Measurements from ENCODE around the gene NFAT5. TPM values are rescaled to one million over a fixed set of nuclear protein-coding genes. Genes with fewer than 3 reads are reported as not detected.

Gene NFAT5
- polyA plus RNA-seq, 1 donor: 26.8 TPM

- peak; percentile 53 to 84 for DNase-seq
- Histone ChIP-seq H3K27me3 (ENCODE audit: control insufficient read depth, insufficient read depth, low read length) (no peaks in the 10 kb centered on the region), H3K27ac (ENCODE audit: low read length) (peak overlapping the region; percentile 81), H3K4me3 (ENCODE audit: low read length) (no peak overlapping the region), H3K36me3 (ENCODE audit: control insufficient read depth, insufficient read depth, low read length) (peaks cover 9% of the 10 kb centered on the region), H3K9me3 (ENCODE audit: control insufficient read depth, low read depth, low read length) (no peaks in the 10 kb centered on the region), H3K4me1 (ENCODE audit: control insufficient read depth, insufficient read depth, low read length) (peaks cover 10% of the 10 kb centered on the region)
- no CpG with 5 or more reads among the region's 1 CpG for WGBS (ENCODE audit: insufficient coverage, low lambda C conversion rate)
These were observed 47.8 kb downstream of the NFAT5 start for GRCh38 chr16:69613378-69614154.

- Histone ChIP-seq H3K4me1 (ENCODE audit: control insufficient read depth, insufficient read depth, low read length) (peaks cover 10% of the 10 kb centered on the region), H3K27me3 (ENCODE audit: control insufficient read depth, insufficient read depth, low read length) (no peaks in the 10 kb centered on the region)
These were observed 49.8 kb downstream of the NFAT5 start for GRCh38 chr16:69615528-69615927.

GRCh38 chr16:69616082-69616481, 50.3 kb downstream of the NFAT5 start:
- Histone ChIP-seq H3K9me3 (ENCODE audit: control insufficient read depth, low read depth, low read length) (no peaks in the 10 kb centered on the region), H3K27me3 (ENCODE audit: control insufficient read depth, insufficient read depth, low read length) (no peaks in the 10 kb centered on the region), H3K27ac (ENCODE audit: low read length) (no peak overlapping the region), H3K36me3 (ENCODE audit: control insufficient read depth, insufficient read depth, low read length) (peaks cover 9% of the 10 kb centered on the region), H3K4me1 (ENCODE audit: control insufficient read depth, insufficient read depth, low read length) (peaks cover 10% of the 10 kb centered on the region), H3K4me3 (ENCODE audit: low read length) (no peak overlapping the region)
- no peak for DNase-seq
- no CpG with 5 or more reads among the region's 4 CpGs for WGBS (ENCODE audit: insufficient coverage, low lambda C conversion rate)

More at GRCh38 chr16:69615528-69615927, 49.8 kb downstream of the NFAT5 start:
- H3K27ac ChIP-seq (ENCODE audit: low read length): no peak overlapping the region
- no peak for DNase-seq
- WGBS (ENCODE audit: insufficient coverage, low lambda C conversion rate): 100% methylated on average over 2 of the region's 2 CpGs
- H3K9me3 ChIP-seq (ENCODE audit: control insufficient read depth, low read depth, low read length): no peaks in the 10 kb centered on the region
- peaks cover 9% of the 10 kb centered on the region for H3K36me3 ChIP-seq (ENCODE audit: control insufficient read depth, insufficient read depth, low read length)
- H3K4me3 ChIP-seq (ENCODE audit: low read length): no peak overlapping the region

GRCh38 chr16:69618307-69618706, 52.5 kb downstream of the NFAT5 start:
- no peaks in the 10 kb centered on the region for H3K4me1 ChIP-seq (ENCODE audit: control insufficient read depth, insufficient read depth, low read length)
- no peak overlapping the region for H3K4me3 ChIP-seq (ENCODE audit: low read length)
- WGBS (ENCODE audit: insufficient coverage, low lambda C conversion rate): no CpG with 5 or more reads among the region's 1 CpG

GRCh38 chr16:69618721-69619120, 53.0 kb downstream of the NFAT5 start:
- H3K4me3 ChIP-seq (ENCODE audit: low read length): no peak overlapping the region
- no peak for DNase-seq
- no peaks in the 10 kb centered on the region for H3K4me1 ChIP-seq (ENCODE audit: control insufficient read depth, insufficient read depth, low read length)
- no peaks in the 10 kb centered on the region for H3K27me3 ChIP-seq (ENCODE audit: control insufficient read depth, insufficient read depth, low read length)
- no peaks in the 10 kb centered on the region for H3K9me3 ChIP-seq (ENCODE audit: control insufficient read depth, low read depth, low read length)
- H3K27ac ChIP-seq (ENCODE audit: low read length): no peak overlapping the region
- peaks cover 9% of the 10 kb centered on the region for H3K36me3 ChIP-seq (ENCODE audit: control insufficient read depth, insufficient read depth, low read length)
- 42% methylated on average over 3 of the region's 3 CpGs for WGBS (ENCODE audit: insufficient coverage, low lambda C conversion rate)

More at GRCh38 chr16:69618307-69618706, 52.5 kb downstream of the NFAT5 start:
- Histone ChIP-seq H3K27ac (ENCODE audit: low read length) (no peak overlapping the region), H3K27me3 (ENCODE audit: control insufficient read depth, insufficient read depth, low read length) (no peaks in the 10 kb centered on the region), H3K36me3 (ENCODE audit: control insufficient read depth, insufficient read depth, low read length) (peaks cover 9% of the 10 kb centered on the region), H3K9me3 (ENCODE audit: control insufficient read depth, low read depth, low read length) (no peaks in the 10 kb centered on the region)
- no peak for DNase-seq

- H3K4me1 ChIP-seq (ENCODE audit: control insufficient read depth, insufficient read depth, low read length): no peaks in the 10 kb centered on the region
- H3K4me3 ChIP-seq (ENCODE audit: low read length): no peak overlapping the region
- no peak for DNase-seq
- H3K27me3 ChIP-seq (ENCODE audit: control insufficient read depth, insufficient read depth, low read length): no peaks in the 10 kb centered on the region
- peaks cover 9% of the 10 kb centered on the region for H3K36me3 ChIP-seq (ENCODE audit: control insufficient read depth, insufficient read depth, low read length)
- H3K9me3 ChIP-seq (ENCODE audit: control insufficient read depth, low read depth, low read length): no peaks in the 10 kb centered on the region
- H3K27ac ChIP-seq (ENCODE audit: low read length): no peak overlapping the region
These were observed 53.7 kb downstream of the NFAT5 start for GRCh38 chr16:69619514-69619913.

- peaks cover 9% of the 10 kb centered on the region for H3K36me3 ChIP-seq (ENCODE audit: control insufficient read depth, insufficient read depth, low read length)
- H3K27ac ChIP-seq (ENCODE audit: low read length): no peak overlapping the region
- no peaks in the 10 kb centered on the region for H3K9me3 ChIP-seq (ENCODE audit: control insufficient read depth, low read depth, low read length)
- DNase-seq: no peak
- no peak overlapping the region for H3K4me3 ChIP-seq (ENCODE audit: low read length)
- 100% methylated on average over 1 of the region's 1 CpG for WGBS (ENCODE audit: insufficient coverage, low lambda C conversion rate)
- no peaks in the 10 kb centered on the region for H3K4me1 ChIP-seq (ENCODE audit: control insufficient read depth, insufficient read depth, low read length)
- H3K27me3 ChIP-seq (ENCODE audit: control insufficient read depth, insufficient read depth, low read length): no peaks in the 10 kb centered on the region
These were observed 54.8 kb downstream of the NFAT5 start for GRCh38 chr16:69620573-69620972.

- 100% methylated on average over 1 of the region's 1 CpG for WGBS (ENCODE audit: insufficient coverage, low lambda C conversion rate)
- H3K4me1 ChIP-seq (ENCODE audit: control insufficient read depth, insufficient read depth, low read length): no peaks in the 10 kb centered on the region
- H3K9me3 ChIP-seq (ENCODE audit: control insufficient read depth, low read depth, low read length): no peaks in the 10 kb centered on the region
- no peak overlapping the region for H3K27ac ChIP-seq (ENCODE audit: low read length)
- no peak overlapping the region for H3K4me3 ChIP-seq (ENCODE audit: low read length)
- H3K36me3 ChIP-seq (ENCODE audit: control insufficient read depth, insufficient read depth, low read length): peaks cover 6% of the 10 kb centered on the region
- H3K27me3 ChIP-seq (ENCODE audit: control insufficient read depth, insufficient read depth, low read length): no peaks in the 10 kb centered on the region
- DNase-seq: no peak
These were observed 55.5 kb downstream of the NFAT5 start for GRCh38 chr16:69621225-69621624.

- Histone ChIP-seq H3K27ac (ENCODE audit: low read length) (no peak overlapping the region), H3K27me3 (ENCODE audit: control insufficient read depth, insufficient read depth, low read length) (no peaks in the 10 kb centered on the region), H3K4me1 (ENCODE audit: control insufficient read depth, insufficient read depth, low read length) (no peaks in the 10 kb centered on the region), H3K36me3 (ENCODE audit: control insufficient read depth, insufficient read depth, low read length) (peaks cover 16% of the 10 kb centered on the region), H3K4me3 (ENCODE audit: low read length) (no peak overlapping the region), H3K9me3 (ENCODE audit: control insufficient read depth, low read depth, low read length) (no peaks in the 10 kb centered on the region)
- WGBS (ENCODE audit: insufficient coverage, low lambda C conversion rate): no CpG with 5 or more reads among the region's 2 CpGs
- no peak for DNase-seq
These were observed 60.5 kb downstream of the NFAT5 start for GRCh38 chr16:69626256-69626655.

GRCh38 chr16:69632828-69633227, 67.1 kb downstream of the NFAT5 start:
- Histone ChIP-seq H3K4me3 (ENCODE audit: low read length) (no peak overlapping the region), H3K27ac (ENCODE audit: low read length) (no peak overlapping the region), H3K27me3 (ENCODE audit: control insufficient read depth, insufficient read depth, low read length) (no peaks in the 10 kb centered on the region), H3K4me1 (ENCODE audit: control insufficient read depth, insufficient read depth, low read length) (no peaks in the 10 kb centered on the region), H3K9me3 (ENCODE audit: control insufficient read depth, low read depth, low read length) (peaks cover 9% of the 10 kb centered on the region), H3K36me3 (ENCODE audit: control insufficient read depth, insufficient read depth, low read length) (peaks cover 33% of the 10 kb centered on the region)
- no peak for DNase-seq

- no peaks in the 10 kb centered on the region for H3K4me1 ChIP-seq (ENCODE audit: control insufficient read depth, insufficient read depth, low read length)
- H3K27ac ChIP-seq (ENCODE audit: low read length): no peak overlapping the region
- no peak for DNase-seq
- peaks cover 9% of the 10 kb centered on the region for H3K9me3 ChIP-seq (ENCODE audit: control insufficient read depth, low read depth, low read length)
- peaks cover 33% of the 10 kb centered on the region for H3K36me3 ChIP-seq (ENCODE audit: control insufficient read depth, insufficient read depth, low read length)
- no peaks in the 10 kb centered on the region for H3K27me3 ChIP-seq (ENCODE audit: control insufficient read depth, insufficient read depth, low read length)
- H3K4me3 ChIP-seq (ENCODE audit: low read length): no peak overlapping the region
These were observed 67.6 kb downstream of the NFAT5 start for GRCh38 chr16:69633375-69633774.

Measured in large intestine (tissue), 3 donors.